ENCODE data around the gene ANO2. TPM values are rescaled to one million over a fixed set of nuclear protein-coding genes. Genes with fewer than 3 reads are reported as not detected.
"Not testable (repeated sequence)": the region's sequence is repeated elsewhere in the genome, so short reads cannot be mapped to it uniquely, and the experiment has no call there.

The ANO2 gene
- total and polyA plus RNA-seq, 4 donors: 0.03 to 0.25 (median 0.15) TPM

GRCh38 chr12:5888816-5889315 lies 56.2 kb downstream of the ANO2 start:
- H3K4me3 ChIP-seq (ENCODE audit: low read depth in 1 of 3, low read length in 3 of 3): no peak overlapping the region

GRCh38 chr12:5887819-5888218 lies 57.2 kb downstream of the ANO2 start:
- not testable (repeated sequence) for H3K27ac ChIP-seq (ENCODE audit: low read depth in 1 of 2, low read length in 2 of 2); H3K36me3 ChIP-seq (ENCODE audit: control insufficient read depth in 4 of 4, insufficient read depth in 3 of 4, low read depth in 1 of 4, low read length in 3 of 4); H3K4me1 ChIP-seq (ENCODE audit: control insufficient read depth in 4 of 4, insufficient read depth in 4 of 4, low read length in 3 of 4); H3K27me3 ChIP-seq (ENCODE audit: control insufficient read depth in 4 of 4, insufficient read depth in 4 of 4, low read length in 3 of 4); H3K9me3 ChIP-seq (ENCODE audit: control insufficient read depth in 4 of 4, low read length in 3 of 4); H3K9ac ChIP-seq (ENCODE audit: low read depth in 1 of 2, low read length in 2 of 2); H3K4me3 ChIP-seq (ENCODE audit: low read depth in 1 of 3, low read length in 3 of 3); DNase-seq (ENCODE audit: low spot score)
- WGBS: 74% methylated on average over 16 of the region's 16 CpGs

More at GRCh38 chr12:5888816-5889315, 56.2 kb downstream of the ANO2 start:
- Histone ChIP-seq H3K27ac (ENCODE audit: low read depth in 1 of 2, low read length in 2 of 2) (no peak overlapping the region), H3K9me3 (ENCODE audit: control insufficient read depth in 4 of 4, low read length in 3 of 4) (no peaks in the 10 kb centered on the region), H3K36me3 (ENCODE audit: control insufficient read depth in 4 of 4, insufficient read depth in 3 of 4, low read depth in 1 of 4, low read length in 3 of 4) (no peaks in the 10 kb centered on the region), H3K9ac (ENCODE audit: low read depth in 1 of 2, low read length in 2 of 2) (no peak overlapping the region), H3K27me3 (ENCODE audit: control insufficient read depth in 4 of 4, insufficient read depth in 4 of 4, low read length in 3 of 4) (peaks cover 0 to 3% (median 0%) of the 10 kb centered on the region in 4 donors), H3K4me1 (ENCODE audit: control insufficient read depth in 4 of 4, insufficient read depth in 4 of 4, low read length in 3 of 4) (no peaks in the 10 kb centered on the region)
- 90% methylated on average over 26 of the region's 26 CpGs for WGBS
- no peak for DNase-seq (ENCODE audit: low spot score)
- TF ChIP-seq EGR1 (IDR thresholded peaks at IDR 0.05; ENCODE audit: low read depth in 2 of 2): no peak
- TF ChIP-seq REST (IDR thresholded peaks at IDR 0.05): no peak
- TF ChIP-seq FOXA1 (IDR thresholded peaks at IDR 0.05): no peak
- no peak for TF ChIP-seq FOXA2 (IDR thresholded peaks at IDR 0.05)
- TF ChIP-seq RXRA (IDR thresholded peaks at IDR 0.05): no peak
- no peak for TF ChIP-seq ATF3 (IDR thresholded peaks at IDR 0.05)
- no peak for TF ChIP-seq JUND (IDR thresholded peaks at IDR 0.05)
- TF ChIP-seq RAD21 (IDR thresholded peaks at IDR 0.05): no peak
- TF ChIP-seq ZBTB33 (IDR thresholded peaks at IDR 0.05): no peak
- TF ChIP-seq TAF1 (conservative IDR thresholded peaks at IDR 0.05): no peak
- TF ChIP-seq NR2F2 (IDR thresholded peaks at IDR 0.05): no peak
- TF ChIP-seq SP1 (IDR thresholded peaks at IDR 0.05): no peak
- TF ChIP-seq MAX (IDR thresholded peaks at IDR 0.05): no peak
- no peak for TF ChIP-seq YY1 (IDR thresholded peaks at IDR 0.05)
- no peak for TF ChIP-seq HNF4G (IDR thresholded peaks at IDR 0.05)
- no peak for TF ChIP-seq GABPA (IDR thresholded peaks at IDR 0.05 in 1 of 2, conservative IDR thresholded peaks at IDR 0.05 in 1 of 2)
- TF ChIP-seq HNF4A (conservative IDR thresholded peaks at IDR 0.05): no peak
- no peak for TF ChIP-seq CTCF (IDR thresholded peaks at IDR 0.05; ENCODE audit: low read depth, low read length, missing input control)

Measured in liver (tissue), 9 donors.